Bladder microvascular endothelial cell (primary cell): ENCODE measurements around the gene AADAT. TPM values are rescaled to one million over a fixed set of nuclear protein-coding genes. Genes with fewer than 3 reads are reported as not detected.

Experiments used
- total RNA-seq: library from RNA; depleted of rRNA; stranded (reverse); fragments of >200 nt; gene quantifications from 2 replicates; pipeline ENCODE4 v1.2.3, GENCODE V29; 2014

AADAT gene
- total RNA-seq: 0.32 and 2.3 TPM in 2 replicates

GRCh38 chr4:170089668-170090351, at the start of gene AADAT:
TSS of gene AADAT (minus strand) at chr4:170089956. CDS start at chr4:170089690, 266 bp downstream.

GRCh38 chr4:170026253-170027021, 63.3 kb downstream of the AADAT start, which contains the start of gene MFAP3L:
TSS of gene MFAP3L (minus strand) at chr4:170026395. CDS start at chr4:170005877, 20,518 bp downstream.

Other genes with a start within 250 kb of the AADAT start
- gene MFAP3L, start 63.6 kb downstream of the AADAT start, total RNA-seq: 0.16 and 43.0 TPM in 2 replicates